Esophagus squamous epithelium (tissue), 5 donors: ENCODE results near the gene ARAP1. TPM values are rescaled to one million over a fixed set of nuclear protein-coding genes. Genes with fewer than 3 reads are reported as not detected.

Experiments used
- DNase-seq: peaks from one replicate; lab custom pipeline; 2025; lab: John Stamatoyannopoulos, UW
- H3K27ac ChIP-seq, 4 donors: fragments of 200-600 bp; sonication (generic); one replicate each; pipeline ENCODE4 v1.5.1; 2016 to 2019; ENCODE audit warnings: mild to moderate bottlenecking in 1 of 4
- H3K27me3 ChIP-seq, 4 donors: fragments of 200-600 bp; sonication (generic); 1 replicate in 3 of 4; 2 replicates in 1 of 4; pipeline versions ENCODE4 v1.5.1 to v1.6.0; 2017 to 2021; ENCODE audit warnings: antibody characterized with exemption in 1 of 4
- H3K36me3 ChIP-seq, 3 donors: fragments of 200-600 bp; sonication (generic); one replicate each; pipeline ENCODE4 v1.5.1; 2016 to 2019
- H3K4me1 ChIP-seq, 3 donors: fragments of 200-600 bp; sonication (generic); one replicate each; pipeline ENCODE4 v1.5.1; 2017 to 2019
- H3K4me3 ChIP-seq, 4 donors: fragments of 200-600 bp; sonication (generic); 1 replicate in 3 of 4; 2 replicates in 1 of 4; pipeline ENCODE4 v1.5.1; 2016 to 2019; ENCODE audit warnings: mild to moderate bottlenecking in 2 of 4, moderate library complexity in 1 of 4
- H3K9me3 ChIP-seq, 3 donors: fragments of 200-600 bp; sonication (generic); one replicate each; pipeline ENCODE4 v1.5.1; 2016 to 2019
- POLR2A ChIP-seq, 4 donors: fragments of 450-650 bp; IDR thresholded peaks; one replicate each; pipeline ENCODE4 v1.6.1; 2017; ENCODE audit warnings: antibody characterized with exemption in 4 of 4, mild to moderate bottlenecking in 4 of 4, moderate library complexity in 3 of 4
- WGBS, 2 donors: methylation state at CpG; one replicate each; pipeline ENCODE4 v1.1.5; 2018; 5-methylcytosine and 5-hydroxymethylcytosine counted together
- intact Hi-C: fragments of 100-400 bp; cut with DNase I; formaldehyde crosslinking; loops from one replicate; pipeline ENCODE4 v1.15.0; 2022
- total RNA-seq, 4 donors: library from RNA; depleted of rRNA; stranded (reverse); fragments of >200 nt; gene quantifications; one replicate each; pipeline ENCODE4 v1.1.0, GENCODE V29; 2016
- TF ChIP-seq, protein P1 (sequence below), 6 experiments: fragments of 450-650 bp in 4 of 6; fragments of 200-600 bp in 2 of 6; sonication (generic) in 2 of 6; IDR thresholded peaks; one replicate each; pipeline ENCODE4 v1.5.1; 2016 to 2019; ENCODE audit warnings: antibody characterized with exemption in 6 of 6, mild to moderate bottlenecking in 4 of 6, moderate library complexity in 4 of 6
- donor health status: DM: yes; HTN: yes; CAD: no.

Gene ARAP1
- total RNA-seq, 4 donors from 2014 or later: 37.8 to 114 (median 70.6) TPM

DNA sequence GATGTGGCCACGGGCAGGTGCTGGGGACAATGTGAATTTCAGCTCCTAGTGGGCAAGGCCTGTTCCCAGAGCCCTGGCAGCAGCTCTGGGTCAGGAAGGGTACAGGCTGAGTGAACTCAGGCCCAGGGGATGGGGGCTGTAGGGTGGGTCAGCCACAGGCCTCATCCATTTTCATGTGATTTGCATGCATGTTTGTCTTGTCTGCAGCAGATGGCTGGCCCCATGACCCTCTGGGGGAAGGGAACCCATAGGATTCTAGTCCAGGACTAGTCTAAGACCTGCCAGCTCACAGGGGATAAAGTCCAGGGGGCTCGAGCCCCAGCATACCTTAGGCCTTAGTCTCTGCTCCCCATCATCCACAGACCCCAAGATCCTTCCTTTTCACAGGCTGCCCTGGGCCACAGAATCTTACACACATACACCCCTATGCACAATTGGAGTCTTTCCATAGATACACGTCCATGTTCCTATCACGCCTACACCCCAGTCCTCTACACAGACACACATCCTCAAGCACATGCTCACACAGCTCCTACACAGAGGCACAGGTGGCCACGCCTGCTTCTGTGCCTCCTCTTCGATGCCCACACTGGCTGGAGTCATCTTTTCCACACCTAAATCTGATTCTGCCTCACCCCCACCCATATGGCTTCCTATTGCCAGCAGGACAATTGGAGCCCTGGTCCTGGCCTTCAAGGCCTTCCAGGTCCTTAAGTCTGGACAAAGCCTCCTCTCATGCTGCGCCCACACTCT lies 103.6 kb downstream of the ARAP1 start:
- 62 to 70% methylated on average over 6 of the region's 7 CpGs for WGBS, 2 donors

DNA sequence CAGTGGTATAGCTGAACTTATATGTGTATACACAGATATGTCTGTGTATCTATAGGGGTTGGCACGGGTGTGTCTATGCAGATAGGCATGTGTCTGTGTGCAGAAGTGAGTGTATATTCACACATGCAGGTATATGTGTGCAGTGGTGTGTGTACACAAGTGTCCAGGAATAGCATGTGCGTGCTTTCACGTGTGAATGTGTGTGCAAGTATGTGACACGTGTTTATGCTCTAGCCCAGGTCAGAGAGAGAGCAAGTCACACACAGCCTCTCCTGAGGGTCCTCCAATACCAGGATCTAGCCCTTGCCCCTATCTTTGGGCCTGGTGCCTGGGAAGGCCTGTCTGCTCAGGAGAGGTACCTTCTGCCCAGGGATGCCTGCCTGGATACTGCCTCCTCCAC lies 104.3 kb downstream of the ARAP1 start:
- Histone ChIP-seq H3K27ac (no peak overlapping the region), H3K4me3 (no peak overlapping the region), H3K27me3 (peaks cover 0 to under 1% (median 0%) of the 10 kb centered on the region in 4 donors), H3K4me1 (peaks cover under 1 to 8% (median 4%) of the 10 kb centered on the region in 3 donors), H3K9me3 (no peaks in the 10 kb centered on the region), H3K36me3 (no peaks in the 10 kb centered on the region)
- TF ChIP-seq POLR2A (IDR thresholded peaks at IDR 0.05): no peak
- TF ChIP-seq, protein P1, sequence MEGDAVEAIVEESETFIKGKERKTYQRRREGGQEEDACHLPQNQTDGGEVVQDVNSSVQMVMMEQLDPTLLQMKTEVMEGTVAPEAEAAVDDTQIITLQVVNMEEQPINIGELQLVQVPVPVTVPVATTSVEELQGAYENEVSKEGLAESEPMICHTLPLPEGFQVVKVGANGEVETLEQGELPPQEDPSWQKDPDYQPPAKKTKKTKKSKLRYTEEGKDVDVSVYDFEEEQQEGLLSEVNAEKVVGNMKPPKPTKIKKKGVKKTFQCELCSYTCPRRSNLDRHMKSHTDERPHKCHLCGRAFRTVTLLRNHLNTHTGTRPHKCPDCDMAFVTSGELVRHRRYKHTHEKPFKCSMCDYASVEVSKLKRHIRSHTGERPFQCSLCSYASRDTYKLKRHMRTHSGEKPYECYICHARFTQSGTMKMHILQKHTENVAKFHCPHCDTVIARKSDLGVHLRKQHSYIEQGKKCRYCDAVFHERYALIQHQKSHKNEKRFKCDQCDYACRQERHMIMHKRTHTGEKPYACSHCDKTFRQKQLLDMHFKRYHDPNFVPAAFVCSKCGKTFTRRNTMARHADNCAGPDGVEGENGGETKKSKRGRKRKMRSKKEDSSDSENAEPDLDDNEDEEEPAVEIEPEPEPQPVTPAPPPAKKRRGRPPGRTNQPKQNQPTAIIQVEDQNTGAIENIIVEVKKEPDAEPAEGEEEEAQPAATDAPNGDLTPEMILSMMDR (IDR thresholded peaks at IDR 0.05): no peak
- DNase-seq: no peak
- intact Hi-C loops: no loop called here
- WGBS, 2 donors: 80% methylated on average over 4 of the region's 4 CpGs; no CpG with 5 or more reads in 1 of the 2 donors

More for the DNA sequence above, 103.6 kb downstream of the ARAP1 start:
- Histone ChIP-seq H3K4me1 (peaks cover 0 to under 1% (median 0%) of the 10 kb centered on the region in 3 donors), H3K27me3 (no peaks in the 10 kb centered on the region), H3K4me3 (no peak overlapping the region), H3K36me3 (no peaks in the 10 kb centered on the region), H3K27ac (no peak overlapping the region), H3K9me3 (no peaks in the 10 kb centered on the region)
- intact Hi-C loops: no loop called here
- DNase-seq: no peak
- TF ChIP-seq POLR2A (IDR thresholded peaks at IDR 0.05): no peak
- TF ChIP-seq, protein P1 (IDR thresholded peaks at IDR 0.05): no peak

DNA sequence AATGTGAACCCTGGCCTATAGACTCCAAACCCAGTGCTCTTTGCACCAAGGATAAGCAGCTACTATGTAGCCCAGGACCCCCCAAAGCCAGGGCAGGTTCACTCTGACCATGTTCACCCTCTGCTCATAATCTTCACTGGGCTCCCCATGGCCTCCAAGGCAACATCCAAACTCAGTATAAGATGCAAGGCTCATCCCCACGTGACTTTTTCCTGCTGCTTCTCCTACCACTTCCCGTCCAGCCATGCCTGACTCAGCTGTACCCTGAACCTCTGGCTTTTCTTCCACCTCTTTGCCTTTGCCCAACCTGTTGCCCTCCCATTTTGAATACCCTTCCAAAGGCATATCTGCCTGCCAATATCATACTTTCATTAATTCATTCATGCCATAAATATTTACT lies 105.7 kb downstream of the ARAP1 start:
- Histone ChIP-seq H3K9me3 (no peaks in the 10 kb centered on the region), H3K36me3 (no peaks in the 10 kb centered on the region), H3K4me3 (no peak overlapping the region), H3K4me1 (peaks cover 6 to 22% (median 14%) of the 10 kb centered on the region in 3 donors), H3K27me3 (peaks cover 0 to 13% (median 0%) of the 10 kb centered on the region in 4 donors), H3K27ac (no peak overlapping the region)
- DNase-seq: no peak
- intact Hi-C loops: no loop called here
- 63 to 68% methylated on average over 2 of the region's 2 CpGs for WGBS, 2 donors
- TF ChIP-seq POLR2A (IDR thresholded peaks at IDR 0.05): no peak
- TF ChIP-seq, protein P1 (IDR thresholded peaks at IDR 0.05): no peak

DNA sequence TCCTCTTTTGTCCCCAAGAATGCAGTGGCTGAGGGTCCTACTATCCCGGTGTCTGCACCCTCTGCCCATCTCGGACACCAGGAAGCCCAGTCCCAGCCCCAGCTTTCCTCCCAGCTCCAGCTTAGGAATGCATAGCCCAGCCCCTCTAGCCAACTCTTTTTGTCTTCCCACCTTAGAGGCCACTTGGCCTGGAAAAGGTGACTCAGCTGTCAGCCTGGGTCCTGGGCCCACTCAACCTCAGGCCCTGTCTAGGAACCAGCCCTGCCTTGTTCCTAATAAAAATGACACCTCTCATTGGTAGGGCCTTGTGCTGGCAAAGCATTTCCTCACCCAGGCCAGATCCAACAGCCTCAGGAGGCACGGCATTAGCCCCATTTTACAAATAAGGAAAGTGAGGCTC lies 106.2 kb downstream of the ARAP1 start:
- Histone ChIP-seq H3K4me1 (peaks cover 6 to 26% (median 15%) of the 10 kb centered on the region in 3 donors), H3K36me3 (no peaks in the 10 kb centered on the region), H3K27ac (no peak overlapping the region), H3K9me3 (no peaks in the 10 kb centered on the region), H3K27me3 (peaks cover 0 to 18% (median 0%) of the 10 kb centered on the region in 4 donors), H3K4me3 (no peak overlapping the region)
- TF ChIP-seq POLR2A (IDR thresholded peaks at IDR 0.05): no peak
- TF ChIP-seq, protein P1 (IDR thresholded peaks at IDR 0.05): no peak
- 75 to 87% methylated on average over 2 to 3 of the region's 3 CpGs for WGBS, 2 donors
- DNase-seq: no peak
- intact Hi-C loops: no loop called here

DNA sequence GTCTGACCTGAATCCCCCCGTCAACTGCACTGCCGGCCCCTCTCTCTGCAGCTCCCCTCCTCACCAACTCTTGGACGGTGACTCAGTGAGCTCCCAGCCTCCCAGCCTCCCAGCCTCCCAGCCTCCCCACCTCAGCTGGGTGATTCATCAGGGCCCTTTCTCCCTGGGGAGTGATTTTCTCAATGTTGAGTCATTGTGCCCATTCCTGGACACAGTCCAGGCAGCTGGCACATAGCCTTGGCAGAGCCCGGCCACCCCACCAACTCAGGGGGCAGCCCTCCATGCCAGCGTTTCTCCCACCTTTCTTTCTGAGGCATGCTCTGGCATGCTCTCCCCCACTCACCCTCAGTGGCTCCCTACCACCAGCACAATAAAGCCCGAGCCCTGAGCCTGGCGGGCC lies 108.7 kb downstream of the ARAP1 start:
- Histone ChIP-seq H3K27ac (no peak overlapping the region), H3K4me3 (no peak overlapping the region), H3K36me3 (no peaks in the 10 kb centered on the region), H3K27me3 (peaks cover 0 to 43% (median 0%) of the 10 kb centered on the region in 4 donors), H3K4me1 (peaks cover 6 to 37% (median 15%) of the 10 kb centered on the region in 3 donors), H3K9me3 (no peaks in the 10 kb centered on the region)
- intact Hi-C loops: no loop called here
- TF ChIP-seq, protein P1 (IDR thresholded peaks at IDR 0.05): no peak
- TF ChIP-seq POLR2A (IDR thresholded peaks at IDR 0.05): no peak
- no peak for DNase-seq
- WGBS, 2 donors: 65% methylated on average over 7 of the region's 7 CpGs
